ENCODE results near the gene PARP1. TPM values are rescaled to one million over a fixed set of nuclear protein-coding genes. Genes with fewer than 3 reads are reported as not detected.

Gene PARP1
- total RNA-seq, 1 donor from 2014 or later, result 91.1 TPM

DNA sequence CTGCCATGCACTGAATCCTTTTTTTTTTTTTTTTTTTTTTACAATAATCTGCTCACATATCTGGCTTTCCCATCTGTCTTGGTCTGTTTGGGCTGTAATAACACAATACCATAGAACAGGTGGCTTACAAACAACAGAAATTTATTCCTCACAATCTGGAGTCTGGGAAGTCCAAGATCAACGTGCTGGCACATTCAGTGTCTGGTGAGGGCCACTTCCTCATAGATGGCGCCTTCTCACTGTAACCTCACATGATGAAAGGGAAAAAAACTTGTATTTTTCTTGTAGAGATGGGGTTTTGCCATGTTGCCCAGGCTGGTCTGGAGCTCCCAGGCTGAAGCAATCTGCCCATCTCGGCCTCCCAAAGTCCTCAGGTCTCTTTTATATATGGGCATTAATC lies 13.0 kb upstream of the PARP1 start:
- DNase-seq (ENCODE audit: low read depth), result no peak
- TF ChIP-seq, protein P1, sequence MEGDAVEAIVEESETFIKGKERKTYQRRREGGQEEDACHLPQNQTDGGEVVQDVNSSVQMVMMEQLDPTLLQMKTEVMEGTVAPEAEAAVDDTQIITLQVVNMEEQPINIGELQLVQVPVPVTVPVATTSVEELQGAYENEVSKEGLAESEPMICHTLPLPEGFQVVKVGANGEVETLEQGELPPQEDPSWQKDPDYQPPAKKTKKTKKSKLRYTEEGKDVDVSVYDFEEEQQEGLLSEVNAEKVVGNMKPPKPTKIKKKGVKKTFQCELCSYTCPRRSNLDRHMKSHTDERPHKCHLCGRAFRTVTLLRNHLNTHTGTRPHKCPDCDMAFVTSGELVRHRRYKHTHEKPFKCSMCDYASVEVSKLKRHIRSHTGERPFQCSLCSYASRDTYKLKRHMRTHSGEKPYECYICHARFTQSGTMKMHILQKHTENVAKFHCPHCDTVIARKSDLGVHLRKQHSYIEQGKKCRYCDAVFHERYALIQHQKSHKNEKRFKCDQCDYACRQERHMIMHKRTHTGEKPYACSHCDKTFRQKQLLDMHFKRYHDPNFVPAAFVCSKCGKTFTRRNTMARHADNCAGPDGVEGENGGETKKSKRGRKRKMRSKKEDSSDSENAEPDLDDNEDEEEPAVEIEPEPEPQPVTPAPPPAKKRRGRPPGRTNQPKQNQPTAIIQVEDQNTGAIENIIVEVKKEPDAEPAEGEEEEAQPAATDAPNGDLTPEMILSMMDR (IDR thresholded peaks at IDR 0.05; ENCODE audit: insufficient read depth, low read length, poor library complexity, severe bottlenecking), result no peak

DNA sequence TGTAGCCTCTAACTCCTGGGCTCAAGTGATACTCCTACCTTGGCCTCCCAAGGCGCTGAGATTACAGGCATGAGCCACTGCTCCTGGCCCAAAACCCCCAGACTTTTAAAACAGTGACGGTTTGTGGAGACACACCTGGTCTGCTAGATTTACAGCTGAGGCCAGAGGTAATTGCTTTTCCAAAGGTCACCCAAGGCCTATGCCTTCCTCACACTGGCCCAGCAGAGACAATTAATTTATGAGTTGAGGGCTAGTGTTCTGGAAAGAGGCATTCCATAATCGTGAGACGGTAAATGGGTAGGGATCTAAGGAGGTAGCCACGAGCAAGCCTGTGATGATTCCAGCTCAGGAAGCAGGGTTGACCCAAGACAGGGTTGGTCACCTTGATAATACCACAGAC lies 12.4 kb upstream of the PARP1 start:
- TF ChIP-seq, protein P1 (IDR thresholded peaks at IDR 0.05; ENCODE audit: insufficient read depth, low read length, poor library complexity, severe bottlenecking), result no peak
- Histone ChIP-seq H3K4me3 (ENCODE audit: low read depth, low read length) (no peak overlapping the region), H3K36me3 (ENCODE audit: control insufficient read depth, insufficient read depth, low read length) (no peaks in the 10 kb centered on the region), H3K27me3 (ENCODE audit: control insufficient read depth, insufficient read depth, low read length) (no peaks in the 10 kb centered on the region)
- no peak for DNase-seq (ENCODE audit: low read depth)

More for the DNA sequence above, 13.0 kb upstream of the PARP1 start:
- Histone ChIP-seq H3K4me3 (ENCODE audit: low read depth, low read length) (no peak overlapping the region), H3K36me3 (ENCODE audit: control insufficient read depth, insufficient read depth, low read length) (no peaks in the 10 kb centered on the region), H3K27me3 (ENCODE audit: control insufficient read depth, insufficient read depth, low read length) (no peaks in the 10 kb centered on the region)

DNA sequence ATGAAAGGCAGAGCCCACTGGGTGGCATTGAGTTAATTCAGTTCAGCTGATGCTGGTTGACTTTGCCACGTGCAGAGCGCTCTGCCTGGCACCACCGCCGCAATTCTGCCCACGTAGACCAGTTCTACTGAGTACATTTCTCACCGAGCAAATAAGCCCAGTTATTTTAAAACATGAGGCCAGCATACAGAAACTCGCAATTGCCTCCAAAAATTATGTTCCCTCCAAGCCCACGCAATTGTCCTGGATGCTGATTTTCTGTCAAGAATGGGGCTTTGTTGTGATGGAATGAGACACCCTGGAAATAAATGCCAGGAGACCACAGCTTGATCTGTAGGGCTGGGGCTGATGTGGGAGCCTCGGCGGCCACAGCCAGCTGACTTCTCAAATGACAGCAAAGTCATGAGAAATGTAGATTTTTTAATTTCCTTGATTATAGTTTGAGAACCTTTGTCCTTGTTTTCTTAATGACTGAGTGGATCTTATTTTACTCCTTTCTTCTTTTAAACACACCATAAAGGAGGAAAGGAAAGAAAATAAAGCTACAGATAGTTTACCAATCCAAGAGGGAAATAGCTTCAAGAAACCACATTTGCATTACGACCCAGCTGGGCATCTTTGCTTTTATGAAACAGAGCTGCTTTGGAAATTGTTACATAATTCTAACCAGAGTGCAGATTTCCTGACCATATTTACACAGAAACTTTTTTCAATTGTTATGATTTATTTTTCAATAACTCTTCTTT lies 11.6 kb upstream of the PARP1 start:
- DNase-seq (ENCODE audit: low read depth), result no peak
- no peaks in the 10 kb centered on the region for H3K27me3 ChIP-seq (ENCODE audit: control insufficient read depth, insufficient read depth, low read length)
- H3K36me3 ChIP-seq (ENCODE audit: control insufficient read depth, insufficient read depth, low read length), result no peaks in the 10 kb centered on the region
- no peak overlapping the region for H3K4me3 ChIP-seq (ENCODE audit: low read depth, low read length)
- TF ChIP-seq, protein P1 (IDR thresholded peaks at IDR 0.05; ENCODE audit: insufficient read depth, low read length, poor library complexity, severe bottlenecking), result no peak

DNA sequence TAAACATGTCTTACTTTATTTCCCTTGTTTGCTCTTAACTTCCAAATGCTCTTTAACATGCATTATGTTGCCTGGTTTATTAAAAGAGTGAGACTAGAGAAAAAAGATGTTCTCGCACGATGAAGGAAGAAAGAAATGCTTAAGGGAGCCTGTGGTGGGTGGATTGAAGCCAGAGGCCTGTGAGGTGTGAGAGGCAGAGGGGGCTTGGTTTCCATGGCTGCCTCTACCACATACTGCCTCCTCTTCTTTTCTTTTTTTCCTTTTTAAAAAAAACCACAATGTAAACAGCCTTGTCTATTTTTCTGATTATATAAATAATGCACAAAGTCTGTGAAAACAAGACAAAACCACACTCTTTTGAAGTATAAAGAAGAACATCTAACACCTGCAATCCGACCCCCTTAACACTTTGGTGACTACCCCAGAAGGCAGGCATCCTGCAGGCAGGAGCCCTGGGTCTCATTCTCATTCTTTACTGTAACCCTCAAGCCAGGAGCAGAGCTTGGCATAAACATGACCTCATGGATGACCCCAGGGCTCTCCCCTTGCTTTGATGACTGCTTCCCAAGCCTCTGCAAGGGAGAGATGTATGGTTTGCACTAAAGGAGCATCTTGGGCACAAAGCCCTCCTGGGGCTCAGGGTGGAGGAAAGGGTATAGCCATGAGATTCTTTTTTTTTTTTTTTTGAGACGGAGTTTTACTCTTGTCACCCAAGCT lies 10.1 kb upstream of the PARP1 start:
- DNase-seq (ENCODE audit: low read depth), result no peak
- no peak overlapping the region for H3K4me3 ChIP-seq (ENCODE audit: low read depth, low read length)
- no peaks in the 10 kb centered on the region for H3K36me3 ChIP-seq (ENCODE audit: control insufficient read depth, insufficient read depth, low read length)
- TF ChIP-seq, protein P1 (IDR thresholded peaks at IDR 0.05; ENCODE audit: insufficient read depth, low read length, poor library complexity, severe bottlenecking), result no peak
- peaks cover 3% of the 10 kb centered on the region for H3K27me3 ChIP-seq (ENCODE audit: control insufficient read depth, insufficient read depth, low read length)

DNA sequence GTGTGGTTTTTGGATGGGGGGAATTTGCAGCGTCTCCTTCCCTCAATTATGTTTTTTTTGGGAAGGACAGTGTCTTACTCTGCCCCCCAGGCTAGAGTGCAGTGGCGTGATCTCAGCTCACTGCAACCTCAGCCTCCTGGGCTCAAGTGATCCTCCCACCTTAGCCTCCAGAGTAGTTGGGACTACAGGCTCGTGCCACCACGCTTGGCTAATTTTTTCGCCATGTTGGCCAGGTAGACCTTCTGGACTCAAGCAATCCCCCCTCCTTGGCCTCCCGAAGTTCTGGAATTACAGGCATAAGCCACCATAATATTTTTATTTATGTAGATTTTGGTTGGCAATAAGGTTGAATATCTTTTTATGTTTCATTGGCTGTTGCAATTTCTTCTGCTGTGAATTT lies 9.5 kb upstream of the PARP1 start:
- DNase-seq (ENCODE audit: low read depth), result no peak
- TF ChIP-seq, protein P1 (IDR thresholded peaks at IDR 0.05; ENCODE audit: insufficient read depth, low read length, poor library complexity, severe bottlenecking), result no peak
- no peak overlapping the region for H3K4me3 ChIP-seq (ENCODE audit: low read depth, low read length)
- H3K27me3 ChIP-seq (ENCODE audit: control insufficient read depth, insufficient read depth, low read length), result peaks cover 3% of the 10 kb centered on the region
- no peaks in the 10 kb centered on the region for H3K36me3 ChIP-seq (ENCODE audit: control insufficient read depth, insufficient read depth, low read length)

Measured in kidney epithelial cell (primary cell).